Urothelium cell line (cell line): Measurements from ENCODE around the gene AKNA.

Experiments
- DNase-seq: peaks from one replicate; pipeline ENCODE4 v3.0.0; 2011; ENCODE audit warnings: low spot score, mixed read lengths
- FAIRE-seq: peaks from 2 replicates; lab custom pipeline; 2011; peaks lifted over from hg19 to GRCh38; lab: Jason Lieb, UNC

Gene AKNA

GRCh38 chr9:114289571-114290481 is 98.0 kb downstream of the AKNA start:
- no peak for DNase-seq
- FAIRE-seq, result no peak

- FAIRE-seq, result no peak
Observed at GRCh38 chr9:114289106-114289505, 98.7 kb downstream of the AKNA start.

GRCh38 chr9:114288193-114289091 is 99.3 kb downstream of the AKNA start:
- peak; percentile 35 for DNase-seq
- no peak for FAIRE-seq

More at GRCh38 chr9:114289106-114289505, 98.7 kb downstream of the AKNA start:
- DNase-seq, result no peak

GRCh38 chr9:114287763-114288192 is 100.0 kb downstream of the AKNA start:
- FAIRE-seq (no peak), DNase-seq (no peak)

- no peak for FAIRE-seq
- no peak for DNase-seq
Observed at GRCh38 chr9:114287001-114287762, 100.6 kb downstream of the AKNA start.

- FAIRE-seq (no peak), DNase-seq (no peak)
Observed at GRCh38 chr9:114286146-114286679, 101.6 kb downstream of the AKNA start.

- FAIRE-seq, result peak; percentile 86
- peak; percentile 82 for DNase-seq
Observed at GRCh38 chr9:114285166-114285867, 102.5 kb downstream of the AKNA start.

GRCh38 chr9:114284316-114285060 is 103.3 kb downstream of the AKNA start:
- no peak for FAIRE-seq

More at GRCh38 chr9:114284316-114285060, 103.3 kb downstream of the AKNA start:
- no peak for DNase-seq
